ENCODE results near the gene FRMPD4.

Gene FRMPD4

GRCh38 chrX:12360986-12361598, 222.8 kb downstream of the FRMPD4 start:
- no peak for DNase-seq (ENCODE audit: low read depth in 2 of 2, low spot score in 1 of 2)

GRCh38 chrX:12363216-12363615, 224.9 kb downstream of the FRMPD4 start:
- no peak for DNase-seq (ENCODE audit: low read depth in 2 of 2, low spot score in 1 of 2)

GRCh38 chrX:12366440-12366839, 228.2 kb downstream of the FRMPD4 start:
- no peak for DNase-seq (ENCODE audit: low read depth in 2 of 2, low spot score in 1 of 2)

- DNase-seq (ENCODE audit: low read depth in 2 of 2, low spot score in 1 of 2) = no peak
Measured at GRCh38 chrX:12367254-12367653, 229.0 kb downstream of the FRMPD4 start.

- DNase-seq (ENCODE audit: low read depth in 2 of 2, low spot score in 1 of 2) = no peak
Measured at GRCh38 chrX:12370497-12370986, 232.3 kb downstream of the FRMPD4 start.

- DNase-seq (ENCODE audit: low read depth in 2 of 2, low spot score in 1 of 2) = no peak
Measured at GRCh38 chrX:12372111-12372510, 233.8 kb downstream of the FRMPD4 start.

- no peak for DNase-seq (ENCODE audit: low read depth in 2 of 2, low spot score in 1 of 2)
Measured at GRCh38 chrX:12374286-12374685, 236.0 kb downstream of the FRMPD4 start.

GRCh38 chrX:12378253-12378652, 240.0 kb downstream of the FRMPD4 start:
- DNase-seq (ENCODE audit: low read depth in 2 of 2, low spot score in 1 of 2) = no peak

GRCh38 chrX:12378706-12379105, 240.4 kb downstream of the FRMPD4 start:
- no peak for DNase-seq (ENCODE audit: low read depth in 2 of 2, low spot score in 1 of 2)

GRCh38 chrX:12379671-12380070, 241.4 kb downstream of the FRMPD4 start:
- no peak for DNase-seq (ENCODE audit: low read depth in 2 of 2, low spot score in 1 of 2)

GRCh38 chrX:12383196-12383595, 244.9 kb downstream of the FRMPD4 start:
- no peak for DNase-seq (ENCODE audit: low read depth in 2 of 2, low spot score in 1 of 2)

- no peak for DNase-seq (ENCODE audit: low read depth in 2 of 2, low spot score in 1 of 2)
Measured at GRCh38 chrX:12390301-12390700, 252.0 kb downstream of the FRMPD4 start.

GRCh38 chrX:12396584-12396983, 258.3 kb downstream of the FRMPD4 start:
- DNase-seq (ENCODE audit: low read depth in 2 of 2, low spot score in 1 of 2) = no peak

GRCh38 chrX:12400218-12400617, 261.9 kb downstream of the FRMPD4 start:
- no peak for DNase-seq (ENCODE audit: low read depth in 2 of 2, low spot score in 1 of 2)

GRCh38 chrX:12401252-12401651, 263.0 kb downstream of the FRMPD4 start:
- no peak for DNase-seq (ENCODE audit: low read depth in 2 of 2, low spot score in 1 of 2)

GRCh38 chrX:12403474-12404082, 265.3 kb downstream of the FRMPD4 start:
- no peak for DNase-seq (ENCODE audit: low read depth in 2 of 2, low spot score in 1 of 2)

- no peak for DNase-seq (ENCODE audit: low read depth in 2 of 2, low spot score in 1 of 2)
Measured at GRCh38 chrX:12405306-12405705, 267.0 kb downstream of the FRMPD4 start.

GRCh38 chrX:12410523-12410922, 272.2 kb downstream of the FRMPD4 start:
- no peak for DNase-seq (ENCODE audit: low read depth in 2 of 2, low spot score in 1 of 2)

- no peak for DNase-seq (ENCODE audit: low read depth in 2 of 2, low spot score in 1 of 2)
Measured at GRCh38 chrX:12411831-12412230, 273.6 kb downstream of the FRMPD4 start.

GRCh38 chrX:12412561-12412960, 274.3 kb downstream of the FRMPD4 start:
- no peak for DNase-seq (ENCODE audit: low read depth in 2 of 2, low spot score in 1 of 2)

GRCh38 chrX:12419591-12419990, 281.3 kb downstream of the FRMPD4 start:
- no peak for DNase-seq (ENCODE audit: low read depth in 2 of 2, low spot score in 1 of 2)

- no peak for DNase-seq (ENCODE audit: low read depth in 2 of 2, low spot score in 1 of 2)
Measured at GRCh38 chrX:12421918-12422317, 283.6 kb downstream of the FRMPD4 start.

GRCh38 chrX:12423346-12423745, 285.1 kb downstream of the FRMPD4 start:
- no peak for DNase-seq (ENCODE audit: low read depth in 2 of 2, low spot score in 1 of 2)

Measured in stimulated activated CD8-positive, alpha-beta memory T cell treated with anti-CD3 and anti-CD28 coated beads, Interleukin-4, amount 100 ng/mL, for 1 hour (primary cell).